BJ (cell line): ENCODE results near the gene ZNF574. TPM values are rescaled to one million over a fixed set of nuclear protein-coding genes. Genes with fewer than 3 reads are reported as not detected.

ENCODE experiments used
- CTCF ChIA-PET: fragments of 350-600 bp; formaldehyde crosslinking; extraction: SDS; loops from one replicate; lab custom pipeline; 2021; ENCODE audit warnings: antibody characterized with exemption, inconsistent platforms; lab: Yijun Ruan, JAX
- POLR2A ChIA-PET: fragments of 300-600 bp; sonication (Branson Sonifier 250); formaldehyde crosslinking; extraction: SDS; loops from one replicate; lab custom pipeline; 2021; ENCODE audit warnings: antibody characterized with exemption; lab: Charles Lee
- DNase-seq: peaks from one replicate; pipeline ENCODE4 v3.0.0-alpha.2; 2011; ENCODE audit warnings: low read depth
- H3K27me3 ChIP-seq: 2 replicates; pipeline ENCODE4 v1.6.0; 2011; ENCODE audit warnings: low read length; ENCODE audit not compliant: control insufficient read depth, insufficient read depth
- H3K36me3 ChIP-seq: 2 replicates; pipeline ENCODE4 v1.5.1; 2011; ENCODE audit warnings: low read length; ENCODE audit not compliant: control insufficient read depth, insufficient read depth
- H3K4me3 ChIP-seq: 2 replicates; pipeline ENCODE4 v1.5.1; 2011; ENCODE audit warnings: low read depth, mild to moderate bottlenecking, control low read depth, low read length
- polyA plus RNA-seq: library from polyadenylated mRNA; depleted of rRNA; stranded (reverse); fragments of >200 nt; gene quantifications from 2 replicates; pipeline ENCODE4 v1.2.3, GENCODE V29; 2011
- TF ChIP-seq, protein P1 (sequence below): IDR thresholded peaks from 2 replicates; pipeline ENCODE4 v1.5.1; 2011; ENCODE audit warnings: low read depth, mild to moderate bottlenecking, control low read depth, inconsistent platforms, low read length, moderate library complexity; ENCODE audit not compliant: insufficient read depth

The ZNF574 gene
- polyA plus RNA-seq, 1 experiment = 10.4 TPM

DNA sequence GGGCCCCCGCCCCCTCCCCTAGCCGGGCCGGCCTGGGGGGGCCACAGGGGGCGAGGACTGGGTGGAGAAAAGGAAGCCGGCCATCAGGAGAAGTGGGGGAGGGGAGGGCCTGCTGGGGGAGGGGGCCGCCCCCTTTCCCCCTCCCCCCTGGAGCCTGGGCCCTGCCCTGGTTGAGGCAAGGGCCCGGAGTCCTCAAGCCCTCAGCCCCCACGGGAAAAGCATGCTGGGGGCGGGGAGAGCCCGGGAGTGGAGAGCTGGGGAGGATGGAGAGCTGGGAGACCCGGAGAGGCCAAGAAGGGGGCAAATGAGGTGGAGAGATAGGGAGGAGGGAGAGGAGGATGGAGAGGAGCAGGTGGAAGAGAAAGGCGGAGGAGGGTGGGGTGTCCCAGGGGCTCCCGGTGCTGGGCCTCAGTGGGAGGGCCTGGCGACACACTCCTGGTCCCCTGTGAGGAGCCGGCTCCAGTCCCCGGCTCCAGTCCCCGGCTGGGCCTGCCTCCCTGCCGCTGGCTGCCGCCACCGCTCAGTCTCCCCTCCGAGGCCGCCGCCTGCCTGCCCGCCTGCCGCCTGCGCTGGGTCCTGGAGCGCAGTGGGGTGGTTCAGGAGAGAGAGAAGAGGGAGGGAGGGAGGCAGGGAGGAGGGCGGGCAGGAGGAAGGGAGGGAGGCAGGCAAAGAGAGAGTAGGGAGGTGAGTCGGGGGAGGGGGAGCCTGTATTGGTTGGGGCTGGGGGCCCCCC lies 6.2 kb upstream of the ZNF574 start, which contains the start of gene GRIK5:
TSS of gene GRIK5 (minus strand) at position 588 of the 733 bp plus-strand sequence. CDS start 4,436 bp downstream, outside the sequence.
- H3K4me3 ChIP-seq = no peak within 1 kb of the TSS
- DNase-seq = no peak
- H3K27me3 ChIP-seq = peaks cover 32% of the 10 kb centered on the region
- ChIA-PET CTCF (no interaction called here), POLR2A (no interaction called here)
- no peaks in the 10 kb centered on the region for H3K36me3 ChIP-seq
- TF ChIP-seq, protein P1, sequence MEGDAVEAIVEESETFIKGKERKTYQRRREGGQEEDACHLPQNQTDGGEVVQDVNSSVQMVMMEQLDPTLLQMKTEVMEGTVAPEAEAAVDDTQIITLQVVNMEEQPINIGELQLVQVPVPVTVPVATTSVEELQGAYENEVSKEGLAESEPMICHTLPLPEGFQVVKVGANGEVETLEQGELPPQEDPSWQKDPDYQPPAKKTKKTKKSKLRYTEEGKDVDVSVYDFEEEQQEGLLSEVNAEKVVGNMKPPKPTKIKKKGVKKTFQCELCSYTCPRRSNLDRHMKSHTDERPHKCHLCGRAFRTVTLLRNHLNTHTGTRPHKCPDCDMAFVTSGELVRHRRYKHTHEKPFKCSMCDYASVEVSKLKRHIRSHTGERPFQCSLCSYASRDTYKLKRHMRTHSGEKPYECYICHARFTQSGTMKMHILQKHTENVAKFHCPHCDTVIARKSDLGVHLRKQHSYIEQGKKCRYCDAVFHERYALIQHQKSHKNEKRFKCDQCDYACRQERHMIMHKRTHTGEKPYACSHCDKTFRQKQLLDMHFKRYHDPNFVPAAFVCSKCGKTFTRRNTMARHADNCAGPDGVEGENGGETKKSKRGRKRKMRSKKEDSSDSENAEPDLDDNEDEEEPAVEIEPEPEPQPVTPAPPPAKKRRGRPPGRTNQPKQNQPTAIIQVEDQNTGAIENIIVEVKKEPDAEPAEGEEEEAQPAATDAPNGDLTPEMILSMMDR = no peak

DNA sequence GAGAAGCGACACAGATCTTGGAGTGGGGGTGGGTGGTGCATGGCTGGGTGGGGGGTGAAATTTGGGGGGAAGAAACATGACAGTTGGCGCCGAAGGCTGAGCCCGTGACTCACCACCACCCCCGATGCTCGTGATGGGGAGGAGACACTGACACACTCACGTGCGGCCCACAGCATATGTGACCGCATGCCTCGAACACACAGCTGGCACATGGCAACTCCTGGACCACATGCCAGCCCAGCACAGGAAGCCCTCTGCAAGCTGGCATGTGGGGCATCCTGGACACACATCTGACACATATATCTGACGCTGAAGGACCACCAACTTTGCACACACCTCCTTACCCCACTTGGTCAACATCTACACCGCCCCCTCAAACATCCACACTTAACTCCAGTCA lies 4.7 kb upstream of the ZNF574 start:
- H3K36me3 ChIP-seq = no peaks in the 10 kb centered on the region
- no peak overlapping the region for H3K4me3 ChIP-seq
- H3K27me3 ChIP-seq = peaks cover 32% of the 10 kb centered on the region
- CTCF ChIA-PET = no interaction called here
- TF ChIP-seq, protein P1 = no peak
- POLR2A ChIA-PET = no interaction called here
- no peak for DNase-seq

DNA sequence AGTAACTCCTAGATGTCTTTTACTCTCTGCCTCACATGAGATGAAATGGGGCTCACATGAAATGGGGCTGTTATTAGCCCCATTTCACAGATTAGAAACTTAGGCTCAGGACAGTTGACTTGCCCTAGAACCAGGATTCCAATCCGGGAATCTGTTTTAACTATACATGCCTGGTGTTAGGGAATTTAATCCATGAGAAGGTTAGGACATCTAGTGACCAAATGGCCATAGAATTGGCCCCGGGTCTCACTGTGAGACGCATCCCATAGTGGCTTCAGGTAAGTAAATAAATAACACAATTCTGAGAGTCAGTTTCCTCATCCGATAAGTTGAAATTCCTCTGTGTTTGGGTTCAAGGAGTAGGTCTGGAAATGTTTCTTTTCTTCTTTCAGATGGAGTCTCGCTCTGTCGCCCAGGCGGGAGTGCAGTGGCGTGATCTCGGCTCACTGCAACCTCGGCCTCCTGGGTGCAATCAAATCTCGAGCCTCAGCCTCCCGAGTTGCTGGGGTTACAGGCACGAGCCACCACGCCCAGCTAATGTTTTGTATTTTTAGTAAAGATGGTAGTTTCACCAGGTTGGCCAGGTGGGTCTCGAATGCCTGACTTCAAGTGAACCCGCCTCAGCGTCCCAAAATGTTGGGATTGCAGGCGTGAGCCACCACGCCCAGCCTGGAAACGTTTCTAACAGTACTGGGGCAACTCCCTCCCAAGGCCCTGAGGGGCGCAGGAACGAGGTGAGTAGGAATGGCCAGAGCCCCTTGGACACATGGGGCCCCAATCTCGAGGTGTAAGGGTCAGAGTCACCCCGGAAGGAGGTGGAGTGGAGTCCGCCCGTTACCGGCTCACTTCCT lies 1.2 kb upstream of the ZNF574 start:
- CTCF ChIA-PET = no interaction called here
- Histone ChIP-seq H3K36me3 (peaks cover 12% of the 10 kb centered on the region), H3K27me3 (peaks cover 7% of the 10 kb centered on the region), H3K4me3 (peak overlapping the region; percentile 58)
- TF ChIP-seq, protein P1 = no peak
- POLR2A ChIA-PET = interaction anchor here (0.6 kb wide), 1 partner anchor 102 kb away, joined by 3 read pairs; no protein-coding TSS in a partner anchor
- DNase-seq = no peak

DNA sequence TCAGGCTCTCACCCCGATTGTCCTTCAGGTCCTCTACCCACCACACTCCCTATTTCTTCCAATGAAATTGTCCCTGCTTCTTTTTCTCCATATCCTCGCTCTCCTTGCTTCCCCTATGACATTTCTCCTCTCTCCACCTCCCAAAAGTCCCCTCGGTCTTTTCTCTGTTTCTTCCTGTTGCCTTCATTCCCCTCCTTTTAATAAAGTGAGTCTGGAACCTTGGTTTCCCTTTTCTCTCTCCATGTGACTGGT lies 676 bp upstream of the ZNF574 start:
- Histone ChIP-seq H3K36me3 (peaks cover 17% of the 10 kb centered on the region), H3K4me3 (peak overlapping the region; percentile 58), H3K27me3 (peaks cover 5% of the 10 kb centered on the region)
- ChIA-PET CTCF (no interaction called here), POLR2A (no interaction called here)
- no peak for DNase-seq
- TF ChIP-seq, protein P1 = no peak

DNA sequence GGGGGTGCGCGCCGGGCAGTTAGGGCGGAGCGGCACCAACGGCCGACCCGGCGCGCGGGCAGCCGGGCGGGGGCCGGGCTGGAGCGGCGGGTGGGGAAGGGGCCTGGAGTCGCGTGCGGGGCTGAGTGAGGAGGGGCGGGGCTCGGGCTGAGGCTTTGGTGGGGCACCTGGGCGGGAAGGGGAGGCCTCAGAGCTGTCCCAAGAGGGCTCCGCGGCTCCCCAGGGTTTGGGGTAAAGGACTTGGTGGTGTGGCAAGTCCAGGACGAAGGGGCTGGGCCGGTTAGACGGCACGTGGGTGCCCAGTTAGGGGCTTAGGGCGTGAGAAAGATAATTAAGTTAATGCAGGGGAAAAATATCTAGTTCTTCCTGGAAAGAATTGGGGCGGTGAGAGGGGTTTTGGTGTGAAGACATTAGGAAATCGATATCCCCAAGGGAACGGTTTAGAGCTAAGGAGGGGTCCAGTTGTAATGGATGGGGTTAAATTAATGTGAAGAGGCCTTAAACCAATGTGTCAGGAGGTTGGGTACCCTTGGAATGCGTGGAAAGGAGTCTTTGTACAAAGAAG lies 496 bp downstream of the ZNF574 start:
- Histone ChIP-seq H3K27me3 (no peaks in the 10 kb centered on the region), H3K4me3 (peak overlapping the region; percentile 89), H3K36me3 (peaks cover 24% of the 10 kb centered on the region)
- TF ChIP-seq, protein P1 = no peak
- DNase-seq = no peak
- CTCF ChIA-PET = interaction anchor here (0.6 to 1.5 kb wide), 3 partner anchors 55 to 324 kb away, joined by 3 read pairs; no protein-coding TSS in a partner anchor
- POLR2A ChIA-PET = interaction anchor here (0.6 kb wide), 1 partner anchor 204 kb away, joined by 11 read pairs; no protein-coding TSS in a partner anchor
